H9 (cell line): ENCODE data around the gene BPTF. TPM values are rescaled to one million over a fixed set of nuclear protein-coding genes. Genes with fewer than 3 reads are reported as not detected.

Experiments
- DNase-seq: peaks from one replicate; pipeline ENCODE4 v3.0.0-alpha.2; 2017
- H2AFZ ChIP-seq: one replicate; pipeline ENCODE4 v1.6.1; 2013; ENCODE audit warnings: mild to moderate bottlenecking, low read length, control low read depth, moderate library complexity
- H2AK5ac ChIP-seq: 2 replicates; pipeline ENCODE4 v1.6.1; 2013; ENCODE audit warnings: low read length, control low read depth, mixed read lengths; ENCODE audit not compliant: insufficient read length
- H2BK120ac ChIP-seq: one replicate; pipeline ENCODE4 v1.6.1; 2013; ENCODE audit warnings: low read depth, mild to moderate bottlenecking, low read length, control low read depth, inconsistent platforms; ENCODE audit not compliant: poor library complexity, severe bottlenecking
- H2BK12ac ChIP-seq: 2 replicates; pipeline ENCODE4 v1.6.1; 2013; ENCODE audit warnings: low read length, control low read depth, mixed read lengths, low read depth; ENCODE audit not compliant: insufficient read length
- H2BK15ac ChIP-seq: 2 replicates; pipeline ENCODE4 v1.6.1; 2013; ENCODE audit warnings: low read depth, low read length, control low read depth
- H2BK20ac ChIP-seq: one replicate; pipeline ENCODE4 v1.6.1; 2013; ENCODE audit warnings: low read depth, mild to moderate bottlenecking, low read length, control low read depth, inconsistent platforms; ENCODE audit not compliant: poor library complexity, severe bottlenecking
- H2BK5ac ChIP-seq: 2 replicates; pipeline ENCODE4 v1.6.1; 2013; ENCODE audit warnings: low read length, control low read depth, mixed read lengths; ENCODE audit not compliant: insufficient read length
- H3K14ac ChIP-seq: 2 replicates; pipeline ENCODE4 v1.6.1; 2013; ENCODE audit warnings: low read length, control low read depth; ENCODE audit not compliant: insufficient read depth
- H3K18ac ChIP-seq: 2 replicates; pipeline ENCODE4 v1.6.1; 2013; ENCODE audit warnings: low read depth, mild to moderate bottlenecking, mixed read lengths, low read length, control low read depth; ENCODE audit not compliant: insufficient read length
- H3K23ac ChIP-seq: 2 replicates; pipeline ENCODE4 v1.6.1; 2013; ENCODE audit warnings: low read length, control low read depth, mixed read lengths, low read depth; ENCODE audit not compliant: insufficient read length
- H3K23me2 ChIP-seq: 2 replicates; pipeline ENCODE4 v1.6.1; 2013; ENCODE audit warnings: low read depth, mild to moderate bottlenecking, mixed read lengths, low read length, control low read depth; ENCODE audit not compliant: insufficient read length, poor library complexity, severe bottlenecking
- H3K27ac ChIP-seq: 2 replicates; pipeline ENCODE4 v1.5.1; 2013; ENCODE audit warnings: low read length, control low read depth, mixed read lengths, low read depth; ENCODE audit not compliant: insufficient read length
- H3K27me3 ChIP-seq: 2 replicates; pipeline ENCODE4 v1.6.1; 2013; ENCODE audit warnings: low read length, control low read depth, inconsistent platforms; ENCODE audit not compliant: insufficient read depth
- H3K4ac ChIP-seq: 2 replicates; pipeline ENCODE4 v1.6.1; 2013; ENCODE audit warnings: low read depth, mild to moderate bottlenecking, control low read depth, inconsistent platforms, low read length, moderate library complexity
- H3K4me1 ChIP-seq: 2 replicates; pipeline ENCODE4 v1.6.1; 2013; ENCODE audit warnings: low read length, control low read depth, inconsistent platforms; ENCODE audit not compliant: insufficient read depth
- H3K4me2 ChIP-seq: 2 replicates; pipeline ENCODE4 v1.6.1; 2013; ENCODE audit warnings: low read length, control low read depth, mixed read lengths; ENCODE audit not compliant: insufficient read length, insufficient read depth
- H3K56ac ChIP-seq: 2 replicates; pipeline ENCODE4 v1.6.1; 2013; ENCODE audit warnings: low read depth, mild to moderate bottlenecking, mixed read lengths, low read length, control low read depth; ENCODE audit not compliant: insufficient read length
- H3K79me1 ChIP-seq: 2 replicates; pipeline ENCODE4 v1.6.1; 2013; ENCODE audit warnings: low read depth, mild to moderate bottlenecking, moderate library complexity, low read length, control low read depth, inconsistent platforms; ENCODE audit not compliant: insufficient read depth, poor library complexity, severe bottlenecking
- H3K79me2 ChIP-seq: 2 replicates; pipeline ENCODE4 v1.6.1; 2013; ENCODE audit warnings: low read length, control low read depth, inconsistent platforms; ENCODE audit not compliant: insufficient read depth
- H3K9ac ChIP-seq: 2 replicates; pipeline ENCODE4 v1.6.1; 2013; ENCODE audit warnings: low read length, control low read depth, mixed read lengths; ENCODE audit not compliant: insufficient read length; ENCODE audit errors: extremely low read depth
- H3K9me3 ChIP-seq: one replicate; pipeline ENCODE4 v1.6.1; 2013; ENCODE audit warnings: low read depth, low read length, inconsistent platforms; ENCODE audit not compliant: control insufficient read depth
- H3T11ph ChIP-seq: one replicate; pipeline ENCODE4 v1.6.1; 2013; ENCODE audit warnings: mild to moderate bottlenecking, low read length, control low read depth, inconsistent platforms
- H4K20me1 ChIP-seq: one replicate; pipeline ENCODE4 v1.6.1; 2013; ENCODE audit not compliant: control insufficient read depth, insufficient read length, insufficient read depth
- H4K5ac ChIP-seq: 2 replicates; pipeline ENCODE4 v1.6.1; 2013; ENCODE audit warnings: low read depth, mild to moderate bottlenecking, mixed read lengths, low read length, control low read depth; ENCODE audit not compliant: insufficient read length
- H4K8ac ChIP-seq: replicated peaks from 2 replicates; pipeline ENCODE4 v1.6.1; 2013; ENCODE audit warnings: low read length, control low read depth, mixed read lengths, low read depth; ENCODE audit not compliant: insufficient read length
- H4K91ac ChIP-seq: 2 replicates; pipeline ENCODE4 v1.6.1; 2013; ENCODE audit warnings: low read depth, mild to moderate bottlenecking, moderate library complexity, mixed read lengths, low read length, control low read depth; ENCODE audit not compliant: insufficient read length
- H3K27ac Mint-ChIP-seq, 3 experiments: 2 replicates in 2 of 3; 3 replicates in 1 of 3; pipeline ENCODE4 v1.8.0; 2020 to 2021; ENCODE audit warnings: mixed read lengths in 3 of 3, mild to moderate bottlenecking in 1 of 3, moderate library complexity in 1 of 3
- H3K27me3 Mint-ChIP-seq: 2 replicates; pipeline ENCODE4 v1.8.0; 2021; ENCODE audit warnings: low read depth, mild to moderate bottlenecking, moderate library complexity, mixed read lengths
- H3K36me3 Mint-ChIP-seq, 3 experiments: 2 replicates in 2 of 3; 3 replicates in 1 of 3; pipeline ENCODE4 v1.8.0; 2020 to 2021; ENCODE audit warnings: low read depth in 3 of 3, mixed read lengths in 3 of 3; ENCODE audit not compliant: insufficient read depth in 1 of 3
- H3K4me1 Mint-ChIP-seq, 2 experiments: 2 replicates each; pipeline ENCODE4 v1.8.0; 2020; ENCODE audit warnings: mixed read lengths in 2 of 2
- H3K4me3 Mint-ChIP-seq, 2 experiments: 2 replicates in 1 of 2; 3 replicates in 1 of 2; pipeline ENCODE4 v1.8.0; 2020 to 2021; ENCODE audit warnings: mild to moderate bottlenecking in 2 of 2, mixed read lengths in 2 of 2, moderate library complexity in 1 of 2
- H3K9me3 Mint-ChIP-seq, 2 experiments: 2 replicates in 1 of 2; 3 replicates in 1 of 2; pipeline ENCODE4 v1.8.0; 2020; ENCODE audit warnings: mild to moderate bottlenecking in 2 of 2, mixed read lengths in 2 of 2, moderate library complexity in 1 of 2
- CTCF ChIP-seq: fragments of 200-600 bp; sonication (generic); conservative IDR thresholded peaks from 3 replicates; pipeline ENCODE4 v1.8.0; 2021; ENCODE audit warnings: antibody characterized with exemption, mild to moderate bottlenecking
- WGBS: extraction: QIAGEN DNeasy Blood & Tissue Kit; methylation state at CpG from one replicate; pipeline ENCODE4 v1.1.7; 2013; ENCODE audit warnings: missing lambda C conversion rate, low lambda C conversion rate, mixed read lengths; ENCODE audit not compliant: insufficient read length; ENCODE audit errors: extremely low coverage; 5-methylcytosine and 5-hydroxymethylcytosine counted together
- total RNA-seq: library from RNA; stranded (reverse); gene quantifications from 2 replicates; pipeline ENCODE4 v1.2.1, GENCODE V29; 2021

BPTF gene
- total RNA-seq, 1 experiment from 2014 or later = 203 TPM

GRCh38 chr17:67920212-67920611 is 94.9 kb downstream of the BPTF start:
- Histone ChIP-seq H2BK5ac (no peak overlapping the region), H2BK12ac (no peak overlapping the region), H2BK120ac (no peak overlapping the region), H3K23me2 (no peaks in the 10 kb centered on the region), H3K14ac (no peak overlapping the region), H3K9ac (no peak overlapping the region), H3K56ac (no peak overlapping the region), H2AFZ (no peak overlapping the region), H4K20me1 (no peaks in the 10 kb centered on the region), H3K18ac (no peak overlapping the region), H3K4me1 (no peaks in the 10 kb centered on the region), H3K79me2 (no peaks in the 10 kb centered on the region), H2BK20ac (no peak overlapping the region), H3K27me3 (no peaks in the 10 kb centered on the region), H3K79me1 (no peaks in the 10 kb centered on the region), H3K9me3 (no peaks in the 10 kb centered on the region), H3K4ac (no peak overlapping the region), H3K4me2 (no peak overlapping the region), H4K5ac (no peak overlapping the region), H2AK5ac (no peak overlapping the region), H3K27ac (no peak overlapping the region), H3T11ph (no peak overlapping the region), H4K8ac (no peak overlapping the region), H4K91ac (no peak overlapping the region), H3K23ac (no peak overlapping the region), H2BK15ac (no peak overlapping the region)
- Mint-ChIP-seq H3K4me3 (no peak overlapping the region), H3K36me3 (peaks cover 31 to 69% (median 59%) of the 10 kb centered on the region in 3 experiments; a peak in 6 of 7 replicates), H3K27ac (no peak overlapping the region), H3K9me3 (no peaks in the 10 kb centered on the region), H3K27me3 (no peaks in the 10 kb centered on the region), H3K4me1 (peaks cover 0 to 4% of the 10 kb centered on the region in 2 experiments; a peak in 1 of 4 replicates)
- TF ChIP-seq CTCF = no peak
- DNase-seq = no peak
- no CpG with 5 or more reads among the region's 4 CpGs for WGBS
